Tibial nerve (tissue), 4 donors: ENCODE data around the gene ATP2C1. TPM values are rescaled to one million over a fixed set of nuclear protein-coding genes. Genes with fewer than 3 reads are reported as not detected.
"Not testable (repeated sequence)": the region's sequence is repeated elsewhere in the genome, so short reads cannot be mapped to it uniquely, and the experiment has no call there.

Source experiments
- DNase-seq, 2 donors: peaks; one replicate each; pipeline ENCODE4 v3.0.0-alpha.2; 2019; ENCODE audit warnings: low spot score in 2 of 2
- H3K27ac ChIP-seq, 4 donors: fragments of 200-600 bp; sonication (generic) in 3 of 4; one replicate each; pipeline ENCODE4 v1.5.1; 2017 to 2019; ENCODE audit warnings: mild to moderate bottlenecking in 1 of 4
- H3K27me3 ChIP-seq, 2 donors: fragments of 200-600 bp; sonication (generic) in 1 of 2; one replicate each; pipeline versions ENCODE4 v1.5.1 to v1.6.0; 2017 to 2019
- H3K36me3 ChIP-seq, 3 donors: fragments of 200-600 bp; sonication (generic); one replicate each; pipeline ENCODE4 v1.5.1; 2018 to 2019
- H3K4me1 ChIP-seq, 4 donors: fragments of 200-600 bp; sonication (generic) in 3 of 4; one replicate each; pipeline ENCODE4 v1.5.1; 2017 to 2019
- H3K4me3 ChIP-seq, 4 donors: fragments of 200-600 bp; sonication (generic) in 3 of 4; one replicate each; pipeline ENCODE4 v1.5.1; 2017 to 2019; ENCODE audit warnings: mild to moderate bottlenecking in 1 of 4, moderate library complexity in 1 of 4
- H3K9me3 ChIP-seq, 4 donors: fragments of 200-600 bp; sonication (generic) in 3 of 4; one replicate each; pipeline ENCODE4 v1.5.1; 2017 to 2019
- CTCF ChIP-seq, 5 experiments: fragments of 200-600 bp in 3 of 5; fragments of 450-650 bp in 2 of 5; sonication (generic) in 3 of 5; IDR thresholded peaks; one replicate each; pipeline ENCODE4 v1.5.1; 2016 to 2019; ENCODE audit warnings: antibody characterized with exemption in 5 of 5, mild to moderate bottlenecking in 3 of 5, moderate library complexity in 2 of 5
- EP300 ChIP-seq, 2 donors: sonication (generic); formaldehyde crosslinking; IDR thresholded peaks; one replicate each; pipeline ENCODE4 v1.6.1; 2017; ENCODE audit warnings: antibody characterized with exemption in 2 of 2, mild to moderate bottlenecking in 1 of 2
- POLR2A ChIP-seq, 2 donors: fragments of 450-650 bp; IDR thresholded peaks; one replicate each; pipeline ENCODE4 v1.6.1; 2017; ENCODE audit warnings: antibody characterized with exemption in 2 of 2, mild to moderate bottlenecking in 2 of 2, moderate library complexity in 2 of 2
- WGBS, 2 donors: methylation state at CpG; one replicate each; pipeline ENCODE4 v1.1.5; 2018; 5-methylcytosine and 5-hydroxymethylcytosine counted together
- total RNA-seq, 4 donors: library from RNA; depleted of rRNA; stranded (reverse); fragments of >200 nt; gene quantifications; one replicate each; pipeline ENCODE4 v1.1.0, GENCODE V29; 2016

ATP2C1 gene
- total RNA-seq, 4 donors from 2014 or later = 46.2 to 80.4 (median 59.8) TPM

- no peak for DNase-seq
- H3K4me1 ChIP-seq = no peaks in the 10 kb centered on the region
- H3K9me3 ChIP-seq = no peaks in the 10 kb centered on the region
- H3K4me3 ChIP-seq = no peak overlapping the region
- H3K27me3 ChIP-seq = no peaks in the 10 kb centered on the region
- H3K27ac ChIP-seq = no peak overlapping the region
- peaks cover 0 to 60% (median 4%) of the 10 kb centered on the region in 3 donors for H3K36me3 ChIP-seq
- 97 to 99% methylated on average over 2 of the region's 2 CpGs for WGBS, 2 donors
- TF ChIP-seq EP300 (IDR thresholded peaks at IDR 0.05) = no peak
- TF ChIP-seq POLR2A (IDR thresholded peaks at IDR 0.05) = no peak
- TF ChIP-seq CTCF (IDR thresholded peaks at IDR 0.05) = no peak
Observed at GRCh38 chr3:130967281-130967680, 73.4 kb downstream of the ATP2C1 start.

GRCh38 chr3:130968221-130968620, 74.3 kb downstream of the ATP2C1 start:
- Histone ChIP-seq H3K27ac (no peak overlapping the region), H3K27me3 (no peaks in the 10 kb centered on the region), H3K9me3 (no peaks in the 10 kb centered on the region), H3K4me3 (no peak overlapping the region), H3K4me1 (no peaks in the 10 kb centered on the region), H3K36me3 (peaks cover 0 to 64% (median 4%) of the 10 kb centered on the region in 3 donors)
- DNase-seq = no peak
- 94 to 95% methylated on average over 3 of the region's 3 CpGs for WGBS, 2 donors
- TF ChIP-seq EP300 (IDR thresholded peaks at IDR 0.05) = no peak
- no peak for TF ChIP-seq POLR2A (IDR thresholded peaks at IDR 0.05)
- TF ChIP-seq CTCF (IDR thresholded peaks at IDR 0.05) = no peak

- Histone ChIP-seq H3K36me3 (peaks cover 0 to 66% (median 4%) of the 10 kb centered on the region in 3 donors), H3K9me3 (no peaks in the 10 kb centered on the region), H3K4me3 (no peak overlapping the region), H3K4me1 (no peaks in the 10 kb centered on the region), H3K27ac (no peak overlapping the region), H3K27me3 (no peaks in the 10 kb centered on the region)
- TF ChIP-seq EP300 (IDR thresholded peaks at IDR 0.05) (no peak), POLR2A (IDR thresholded peaks at IDR 0.05) (no peak), CTCF (IDR thresholded peaks at IDR 0.05) (no peak)
- DNase-seq = no peak
- 98 to 100% methylated on average over 2 of the region's 2 CpGs for WGBS, 2 donors
Observed at GRCh38 chr3:130969621-130970020, 75.7 kb downstream of the ATP2C1 start.

GRCh38 chr3:130971208-130971607, 77.3 kb downstream of the ATP2C1 start:
- Histone ChIP-seq H3K27ac (no peak overlapping the region), H3K4me1 (no peaks in the 10 kb centered on the region), H3K9me3 (no peaks in the 10 kb centered on the region), H3K36me3 (peaks cover 4 to 64% (median 5%) of the 10 kb centered on the region in 3 donors), H3K27me3 (no peaks in the 10 kb centered on the region), H3K4me3 (no peak overlapping the region)
- no peak for DNase-seq
- no peak for TF ChIP-seq CTCF (IDR thresholded peaks at IDR 0.05)
- no peak for TF ChIP-seq EP300 (IDR thresholded peaks at IDR 0.05)
- TF ChIP-seq POLR2A (IDR thresholded peaks at IDR 0.05) = no peak

- not testable (repeated sequence) for H3K4me1 ChIP-seq, H3K4me3 ChIP-seq, H3K27me3 ChIP-seq, H3K27ac ChIP-seq, H3K9me3 ChIP-seq, DNase-seq
- peaks cover 4 to 66% (median 5%) of the 10 kb centered on the region in 3 donors for H3K36me3 ChIP-seq
- WGBS, 2 donors = 97 to 100% methylated on average over 2 of the region's 2 CpGs
Observed at GRCh38 chr3:130972592-130972991, 78.7 kb downstream of the ATP2C1 start.

GRCh38 chr3:130973406-130973805, 79.5 kb downstream of the ATP2C1 start:
- Histone ChIP-seq H3K27me3 (no peaks in the 10 kb centered on the region), H3K27ac (no peak overlapping the region), H3K4me1 (no peaks in the 10 kb centered on the region), H3K36me3 (peaks cover 4 to 60% (median 5%) of the 10 kb centered on the region in 3 donors), H3K4me3 (no peak overlapping the region), H3K9me3 (no peaks in the 10 kb centered on the region)
- no peak for DNase-seq
- WGBS, 2 donors = 85 to 89% methylated on average over 5 of the region's 5 CpGs
- TF ChIP-seq CTCF (IDR thresholded peaks at IDR 0.05) (no peak), POLR2A (IDR thresholded peaks at IDR 0.05) (no peak), EP300 (IDR thresholded peaks at IDR 0.05) (no peak)
